Neuronal stem cell (in vitro differentiated cells): Measurements from ENCODE around the gene STAT5A.
"Not testable (repeated sequence)": the region's sequence is repeated elsewhere in the genome, so short reads cannot be mapped to it uniquely, and the experiment has no call there.

ENCODE experiments used
- DNase-seq: peaks from one replicate; pipeline ENCODE4 v3.0.0-alpha.2; 2013; ENCODE audit warnings: low spot score
- H2AFZ ChIP-seq: one replicate; pipeline ENCODE4 v1.6.1; 2013; ENCODE audit warnings: mild to moderate bottlenecking, low read length, inconsistent platforms
- H2AK5ac ChIP-seq: 2 replicates; pipeline ENCODE4 v1.6.1; 2013; ENCODE audit warnings: low read depth, mild to moderate bottlenecking, inconsistent platforms, low read length, moderate library complexity, mixed read lengths
- H2BK120ac ChIP-seq: 2 replicates; pipeline ENCODE4 v1.6.1; 2013; ENCODE audit warnings: low read depth, mild to moderate bottlenecking, inconsistent platforms, low read length, moderate library complexity, mixed read lengths
- H2BK12ac ChIP-seq: one replicate; pipeline ENCODE4 v1.6.1; 2013; ENCODE audit warnings: low read length, inconsistent platforms
- H2BK15ac ChIP-seq: 2 replicates; pipeline ENCODE4 v1.6.1; 2013; ENCODE audit warnings: mild to moderate bottlenecking, low read length, inconsistent platforms, mixed read lengths
- H2BK5ac ChIP-seq: one replicate; pipeline ENCODE4 v1.6.1; 2013; ENCODE audit warnings: inconsistent platforms, mild to moderate bottlenecking, low read length, moderate library complexity
- H3K14ac ChIP-seq: one replicate; pipeline ENCODE4 v1.6.1; 2013; ENCODE audit warnings: low read length, inconsistent platforms
- H3K18ac ChIP-seq: 2 replicates; pipeline ENCODE4 v1.6.1; 2013; ENCODE audit warnings: low read length, inconsistent platforms
- H3K23ac ChIP-seq: 2 replicates; pipeline ENCODE4 v1.6.1; 2013; ENCODE audit warnings: low read depth, mild to moderate bottlenecking, mixed read lengths, low read length, inconsistent platforms; ENCODE audit not compliant: poor library complexity
- H3K27ac ChIP-seq: replicated peaks from 3 replicates; pipeline ENCODE4 v1.5.1; 2013; ENCODE audit warnings: low read length, inconsistent platforms
- H3K27me3 ChIP-seq, 3 experiments: 2 replicates each; pipeline ENCODE4 v1.6.1; 2013; ENCODE audit warnings: low read length in 3 of 3, mild to moderate bottlenecking in 2 of 3, inconsistent platforms in 1 of 3, low read depth in 1 of 3, mixed read lengths in 1 of 3, moderate library complexity in 1 of 3; ENCODE audit not compliant: control insufficient read depth in 3 of 3, insufficient read depth in 3 of 3
- H3K36me3 ChIP-seq, 2 donors: replicated peaks in 1 of 2; 2 replicates each; pipeline ENCODE4 v1.6.1; 2013; ENCODE audit warnings: low read length in 2 of 2; ENCODE audit not compliant: control insufficient read depth in 2 of 2, insufficient read depth in 2 of 2
- H3K4ac ChIP-seq: 2 replicates; pipeline ENCODE4 v1.6.1; 2013; ENCODE audit warnings: inconsistent platforms, mild to moderate bottlenecking, low read length, moderate library complexity
- H3K4me1 ChIP-seq, 2 donors: 1 replicate in 1 of 2; 2 replicates in 1 of 2; pipeline ENCODE4 v1.6.1; 2013; ENCODE audit warnings: low read length in 2 of 2, low read depth in 1 of 2; ENCODE audit not compliant: control insufficient read depth in 2 of 2, insufficient read depth in 1 of 2
- H3K4me2 ChIP-seq: one replicate; pipeline ENCODE4 v1.6.1; 2013; ENCODE audit warnings: mild to moderate bottlenecking, low read length, inconsistent platforms; ENCODE audit not compliant: insufficient read depth, poor library complexity, severe bottlenecking
- H3K4me3 ChIP-seq, 2 donors: 2 replicates each; pipeline ENCODE4 v1.5.1; 2013; ENCODE audit warnings: low read length in 2 of 2, mild to moderate bottlenecking in 2 of 2, inconsistent platforms in 1 of 2, moderate library complexity in 1 of 2
- H3K79me1 ChIP-seq: one replicate; pipeline ENCODE4 v1.6.1; 2013; ENCODE audit warnings: low read depth, mild to moderate bottlenecking, inconsistent platforms, low read length, moderate library complexity
- H3K9ac ChIP-seq: one replicate; pipeline ENCODE4 v1.6.1; 2013; ENCODE audit warnings: mild to moderate bottlenecking, low read depth, low read length, inconsistent platforms; ENCODE audit not compliant: poor library complexity
- H3K9me3 ChIP-seq, 2 donors: replicated peaks in 1 of 2; 2 replicates each; pipeline versions ENCODE3 to v1.6.1; 2013; ENCODE audit warnings: low read length in 2 of 2, mild to moderate bottlenecking in 2 of 2, inconsistent platforms in 1 of 2, low read depth in 1 of 2, mixed read lengths in 1 of 2, moderate library complexity in 1 of 2; ENCODE audit not compliant: control insufficient read depth in 2 of 2, insufficient read depth in 1 of 2
- H4K8ac ChIP-seq: one replicate; pipeline ENCODE4 v1.6.1; 2013; ENCODE audit warnings: low read depth, mild to moderate bottlenecking, inconsistent platforms, low read length, moderate library complexity
- H4K91ac ChIP-seq: one replicate; pipeline ENCODE4 v1.6.1; 2013; ENCODE audit warnings: low read length, low read depth, mild to moderate bottlenecking, inconsistent platforms; ENCODE audit not compliant: poor library complexity
- WGBS, 2 donors: extraction: QIAGEN DNeasy Blood & Tissue Kit; methylation state at CpG; one replicate each; pipeline ENCODE4 v1.1.7; 2013; ENCODE audit warnings: missing lambda C conversion rate in 2 of 2, mixed read lengths in 1 of 2; ENCODE audit not compliant: insufficient read length in 2 of 2, insufficient replicate concordance in 1 of 2; ENCODE audit errors: extremely low coverage in 2 of 2; 5-methylcytosine and 5-hydroxymethylcytosine counted together

The STAT5A gene

GRCh38 chr17:42294469-42295398, 6.4 kb downstream of the STAT5A start:
- Histone ChIP-seq H2BK5ac (no peak overlapping the region), H2BK120ac (no peak overlapping the region), H2BK12ac (no peak overlapping the region), H2AK5ac (no peak overlapping the region), H3K36me3 (no peaks in the 10 kb centered on the region), H3K4me3 (no peak overlapping the region), H3K4ac (no peak overlapping the region), H3K4me2 (no peak overlapping the region), H3K27me3 (peaks cover 0 to 15% (median 5%) of the 10 kb centered on the region in 3 experiments), H4K8ac (no peak overlapping the region), H3K79me1 (no peaks in the 10 kb centered on the region), H2BK15ac (no peak overlapping the region), H3K4me1 (peaks cover 0 to 3% of the 10 kb centered on the region in 2 donors), H4K91ac (no peak overlapping the region), H3K9ac (no peak overlapping the region), H3K14ac (no peak overlapping the region), H3K18ac (no peak overlapping the region), H2AFZ (no peak overlapping the region), H3K23ac (no peak overlapping the region), H3K27ac (no peak overlapping the region), H3K9me3 (no peaks in the 10 kb centered on the region)
- DNase-seq: no peak
- no CpG with 5 or more reads among the region's 12 CpGs for WGBS, 2 donors

GRCh38 chr17:42296012-42296411, 7.7 kb downstream of the STAT5A start:
- no peak overlapping the region for H2BK120ac ChIP-seq
- no peak overlapping the region for H3K4me3 ChIP-seq
- H3K36me3 ChIP-seq: no peaks in the 10 kb centered on the region
- H4K91ac ChIP-seq: no peak overlapping the region
- no peaks in the 10 kb centered on the region for H3K9me3 ChIP-seq
- peaks cover 0 to 7% (median under 1%) of the 10 kb centered on the region in 3 experiments for H3K27me3 ChIP-seq
- no peak overlapping the region for H2BK5ac ChIP-seq
- H3K14ac ChIP-seq: no peak overlapping the region
- H2BK12ac ChIP-seq: no peak overlapping the region
- no peak overlapping the region for H2AFZ ChIP-seq
- H3K9ac ChIP-seq: no peak overlapping the region
- no peak overlapping the region for H2BK15ac ChIP-seq
- no peak overlapping the region for H3K18ac ChIP-seq
- no peak overlapping the region for H3K4me2 ChIP-seq
- H4K8ac ChIP-seq: no peak overlapping the region
- no peak overlapping the region for H3K4ac ChIP-seq
- no peak overlapping the region for H3K27ac ChIP-seq
- no peaks in the 10 kb centered on the region for H3K79me1 ChIP-seq
- DNase-seq: no peak
- H3K4me1 ChIP-seq: peaks cover 0 to 2% of the 10 kb centered on the region in 2 donors
- WGBS, 2 donors: no CpG with 5 or more reads among the region's 3 CpGs
- no peak overlapping the region for H2AK5ac ChIP-seq
- H3K23ac ChIP-seq: no peak overlapping the region

GRCh38 chr17:42297775-42298174, 9.5 kb downstream of the STAT5A start:
- DNase-seq, H2AK5ac ChIP-seq, H2BK5ac ChIP-seq, H2BK12ac ChIP-seq, H3K14ac ChIP-seq, H3K79me1 ChIP-seq, H2AFZ ChIP-seq, H2BK15ac ChIP-seq, H3K18ac ChIP-seq, H3K27me3 ChIP-seq, H3K4me2 ChIP-seq, H3K4ac ChIP-seq, H4K8ac ChIP-seq, H3K27ac ChIP-seq, H3K4me3 ChIP-seq, H3K4me1 ChIP-seq, H3K9ac ChIP-seq, H3K23ac ChIP-seq, H3K36me3 ChIP-seq, H4K91ac ChIP-seq, H3K9me3 ChIP-seq, H2BK120ac ChIP-seq: not testable (repeated sequence)
- no CpG with 5 or more reads among the region's 10 CpGs for WGBS, 2 donors

DNA sequence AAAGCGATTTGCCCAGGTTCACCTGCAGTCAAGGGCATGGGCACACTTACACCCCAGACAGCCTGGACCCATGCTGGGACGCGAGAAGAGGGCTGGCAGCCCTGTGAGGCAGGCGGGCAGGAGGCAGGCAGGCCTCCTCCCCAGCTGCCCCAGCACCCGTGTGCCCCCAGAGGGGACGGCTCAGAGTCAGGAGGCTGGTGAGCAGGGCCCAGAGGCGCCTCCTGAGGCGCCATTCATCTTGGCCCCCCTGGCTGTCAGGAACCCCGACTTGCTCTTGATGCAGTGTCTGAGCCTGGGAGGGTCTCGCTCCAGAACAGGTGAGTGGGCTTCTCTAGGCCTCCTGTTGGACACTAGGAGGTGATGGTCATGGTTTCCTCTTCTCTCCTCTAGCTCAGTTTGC, 11.1 kb downstream of the STAT5A start:
- not testable (repeated sequence) for H3K4me1 ChIP-seq

More for the DNA sequence above, 11.1 kb downstream of the STAT5A start:
- H3K9ac ChIP-seq, H2AK5ac ChIP-seq, H3K79me1 ChIP-seq, H3K14ac ChIP-seq, H3K27ac ChIP-seq, H2AFZ ChIP-seq, H2BK120ac ChIP-seq, H3K4ac ChIP-seq, DNase-seq, H3K23ac ChIP-seq, H4K8ac ChIP-seq, H2BK5ac ChIP-seq, H2BK12ac ChIP-seq, H4K91ac ChIP-seq, H3K4me3 ChIP-seq, H3K36me3 ChIP-seq, H3K18ac ChIP-seq, H3K9me3 ChIP-seq, H3K4me2 ChIP-seq, H3K27me3 ChIP-seq, H2BK15ac ChIP-seq: not testable (repeated sequence)
- WGBS, 2 donors: no CpG with 5 or more reads among the region's 10 CpGs
